Calu3 (cell line): ENCODE data around the gene PCDHA1. TPM values are rescaled to one million over a fixed set of nuclear protein-coding genes. Genes with fewer than 3 reads are reported as not detected.

Source experiments
- BruUV-seq: library from RNA; stranded (reverse); fragments of 400-500 nt; replicated peaks from 2 replicates; lab custom pipeline; 2021; lab: Mats Ljungman, UMichigan
- CTCF ChIA-PET: fragments of 300-600 bp; sonication (Branson Sonifier 250); formaldehyde crosslinking; loops from one replicate; lab custom pipeline; 2022; ENCODE audit warnings: antibody characterized with exemption; lab: Charles Lee
- DNase-seq: peaks from one replicate; pipeline ENCODE4 v3.0.0; 2022
- H3K27ac Mint-ChIP-seq: one replicate; pipeline ENCODE4 v1.8.0; 2022; ENCODE audit warnings: mixed read lengths; ENCODE audit not compliant: unreplicated experiment
- H3K27me3 Mint-ChIP-seq: one replicate; pipeline ENCODE4 v1.8.0; 2022; ENCODE audit warnings: mixed read lengths; ENCODE audit not compliant: unreplicated experiment
- H3K36me3 Mint-ChIP-seq: one replicate; pipeline ENCODE4 v1.8.0; 2022; ENCODE audit warnings: mild to moderate bottlenecking, moderate library complexity, mixed read lengths; ENCODE audit not compliant: insufficient read depth, unreplicated experiment
- H3K4me1 Mint-ChIP-seq: one replicate; pipeline ENCODE4 v1.8.0; 2022; ENCODE audit warnings: mild to moderate bottlenecking, low read depth, mixed read lengths; ENCODE audit not compliant: unreplicated experiment
- H3K4me3 Mint-ChIP-seq: one replicate; pipeline ENCODE4 v1.8.0; 2022; ENCODE audit warnings: mild to moderate bottlenecking, low read depth, moderate library complexity, mixed read lengths; ENCODE audit not compliant: unreplicated experiment
- H3K9me3 Mint-ChIP-seq: one replicate; pipeline ENCODE4 v1.8.0; 2022; ENCODE audit warnings: low read depth, mixed read lengths; ENCODE audit not compliant: unreplicated experiment
- CTCF ChIP-seq: fragments of 200-600 bp; IDR thresholded peaks from one replicate; pipeline ENCODE4 v1.8.0; 2022; ENCODE audit warnings: antibody characterized with exemption; ENCODE audit not compliant: unreplicated experiment
- intact Hi-C: fragments of 100-400 bp; cut with micrococcal nuclease; formaldehyde crosslinking; loops from one replicate; pipeline ENCODE4 v1.10.0; 2022; ENCODE audit not compliant: unreplicated experiment
- total RNA-seq: library from RNA; stranded (reverse); gene quantifications from 2 replicates; pipeline ENCODE4 v1.2.3, GENCODE V29; 2022

PCDHA1 gene
- total RNA-seq, 1 experiment from 2014 or later, result 0.83 TPM

- Mint-ChIP-seq H3K27me3 (no peaks in the 10 kb centered on the region), H3K27ac (no peak overlapping the region), H3K9me3 (peaks cover 4% of the 10 kb centered on the region), H3K4me1 (peaks cover 3% of the 10 kb centered on the region), H3K36me3 (no peaks in the 10 kb centered on the region), H3K4me3 (no peak overlapping the region)
- no TSS peak for BruUV-seq
- no peak for DNase-seq
- TF ChIP-seq CTCF, result no peak
- CTCF ChIA-PET, result interaction anchor here (1.1 kb wide), 1 partner anchor 15 kb away, joined by 3 read pairs; the partner anchor contains the start of gene PCDHAC2
- intact Hi-C loops, result no loop called here
These were observed 165.7 kb downstream of the PCDHA1 start for GRCh38 chr5:140951636-140952035.

GRCh38 chr5:140953234-140953633, 167.3 kb downstream of the PCDHA1 start:
- no peak overlapping the region for H3K27ac Mint-ChIP-seq
- no TSS peak for BruUV-seq
- no peak overlapping the region for H3K4me3 Mint-ChIP-seq
- TF ChIP-seq CTCF, result no peak
- DNase-seq, result no peak
- intact Hi-C loops, result no loop called here
- no peaks in the 10 kb centered on the region for H3K4me1 Mint-ChIP-seq
- H3K27me3 Mint-ChIP-seq, result no peaks in the 10 kb centered on the region
- H3K36me3 Mint-ChIP-seq, result no peaks in the 10 kb centered on the region
- H3K9me3 Mint-ChIP-seq, result peaks cover 4% of the 10 kb centered on the region
- CTCF ChIA-PET, result interaction anchor here (0.6 to 1.2 kb wide), 2 partner anchors 33 to 87 kb away, joined by 3 to 4 read pairs; no protein-coding TSS in a partner anchor

GRCh38 chr5:140962190-140962589, 176.2 kb downstream of the PCDHA1 start:
- Mint-ChIP-seq H3K36me3 (peaks cover 16% of the 10 kb centered on the region), H3K4me3 (no peak overlapping the region), H3K4me1 (peaks cover 10% of the 10 kb centered on the region), H3K9me3 (no peaks in the 10 kb centered on the region), H3K27ac (no peak overlapping the region), H3K27me3 (no peaks in the 10 kb centered on the region)
- TF ChIP-seq CTCF, result no peak
- BruUV-seq, result no TSS peak
- DNase-seq, result no peak
- intact Hi-C loops, result no loop called here
- CTCF ChIA-PET, result no interaction called here

GRCh38 chr5:140964356-140964755, 178.4 kb downstream of the PCDHA1 start:
- peaks cover 28% of the 10 kb centered on the region for H3K4me1 Mint-ChIP-seq
- no peak for DNase-seq
- no TSS peak for BruUV-seq
- H3K36me3 Mint-ChIP-seq, result peaks cover 17% of the 10 kb centered on the region
- H3K4me3 Mint-ChIP-seq, result no peak overlapping the region
- H3K27ac Mint-ChIP-seq, result no peak overlapping the region
- TF ChIP-seq CTCF, result no peak
- CTCF ChIA-PET, result no interaction called here
- H3K9me3 Mint-ChIP-seq, result no peaks in the 10 kb centered on the region
- no peaks in the 10 kb centered on the region for H3K27me3 Mint-ChIP-seq
- intact Hi-C loops, result no loop called here
